ENCODE results near the gene PTPN4.

- TF ChIP-seq, protein P1, sequence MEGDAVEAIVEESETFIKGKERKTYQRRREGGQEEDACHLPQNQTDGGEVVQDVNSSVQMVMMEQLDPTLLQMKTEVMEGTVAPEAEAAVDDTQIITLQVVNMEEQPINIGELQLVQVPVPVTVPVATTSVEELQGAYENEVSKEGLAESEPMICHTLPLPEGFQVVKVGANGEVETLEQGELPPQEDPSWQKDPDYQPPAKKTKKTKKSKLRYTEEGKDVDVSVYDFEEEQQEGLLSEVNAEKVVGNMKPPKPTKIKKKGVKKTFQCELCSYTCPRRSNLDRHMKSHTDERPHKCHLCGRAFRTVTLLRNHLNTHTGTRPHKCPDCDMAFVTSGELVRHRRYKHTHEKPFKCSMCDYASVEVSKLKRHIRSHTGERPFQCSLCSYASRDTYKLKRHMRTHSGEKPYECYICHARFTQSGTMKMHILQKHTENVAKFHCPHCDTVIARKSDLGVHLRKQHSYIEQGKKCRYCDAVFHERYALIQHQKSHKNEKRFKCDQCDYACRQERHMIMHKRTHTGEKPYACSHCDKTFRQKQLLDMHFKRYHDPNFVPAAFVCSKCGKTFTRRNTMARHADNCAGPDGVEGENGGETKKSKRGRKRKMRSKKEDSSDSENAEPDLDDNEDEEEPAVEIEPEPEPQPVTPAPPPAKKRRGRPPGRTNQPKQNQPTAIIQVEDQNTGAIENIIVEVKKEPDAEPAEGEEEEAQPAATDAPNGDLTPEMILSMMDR (IDR thresholded peaks at IDR 0.05): no peak
- TF ChIP-seq POLR2AphosphoS5 (IDR thresholded peaks at IDR 0.05): no peak
Observed at GRCh38 chr2:119723186-119723585, 36.5 kb upstream of the PTPN4 start.
